Activated effector memory CD4-positive, alpha-beta T cell treated with Interleukin-2 at 50 U/mL for 16 hours (primary cell): ENCODE measurements around the gene NSUN2.
"Not testable (repeated sequence)": the region's sequence is repeated elsewhere in the genome, so short reads cannot be mapped to it uniquely, and the experiment has no call there.

Experiments
- DNase-seq: peaks from one replicate; pipeline ENCODE4 v3.0.0-alpha.2; 2020

NSUN2 gene

DNA sequence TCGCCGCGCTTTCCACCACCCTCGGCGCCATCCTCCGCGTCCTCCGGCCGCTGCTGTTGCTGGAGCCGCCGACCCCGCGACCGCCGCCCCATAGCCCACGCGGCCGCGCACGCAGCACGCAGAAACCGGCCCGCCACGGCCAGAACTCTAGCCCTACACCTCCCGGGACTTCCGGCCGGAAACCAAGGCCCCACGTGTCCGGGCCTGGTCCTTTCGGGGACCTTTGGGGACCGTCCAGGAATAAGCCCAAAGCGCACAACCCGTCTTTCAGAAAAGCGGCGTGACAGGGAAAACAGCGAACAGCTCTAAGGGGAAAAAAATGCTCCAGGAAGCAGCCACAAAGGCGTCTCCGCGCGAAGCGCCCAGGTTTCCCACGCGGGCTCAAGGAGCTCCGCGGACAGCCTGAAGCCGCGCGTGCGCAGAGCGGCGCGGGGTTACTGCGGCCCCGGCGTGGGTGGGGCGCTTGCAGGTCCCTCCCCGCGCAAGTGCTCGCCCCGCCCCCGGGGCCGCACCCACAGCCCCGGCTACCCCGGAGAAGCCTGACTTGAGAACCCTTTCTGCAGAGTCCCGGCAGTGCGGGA is at the start of gene NSUN2, which contains the start of gene SRD5A1:
TSS of gene NSUN2 (minus strand) at position 157 of the 581 bp plus-strand sequence. CDS start at position 92, 65 bp downstream.
TSS of gene SRD5A1 (plus strand) at position 553 of the 581 bp plus-strand sequence. CDS start 137 bp downstream, outside the sequence.
- DNase-seq, result peak; percentile 84

DNA sequence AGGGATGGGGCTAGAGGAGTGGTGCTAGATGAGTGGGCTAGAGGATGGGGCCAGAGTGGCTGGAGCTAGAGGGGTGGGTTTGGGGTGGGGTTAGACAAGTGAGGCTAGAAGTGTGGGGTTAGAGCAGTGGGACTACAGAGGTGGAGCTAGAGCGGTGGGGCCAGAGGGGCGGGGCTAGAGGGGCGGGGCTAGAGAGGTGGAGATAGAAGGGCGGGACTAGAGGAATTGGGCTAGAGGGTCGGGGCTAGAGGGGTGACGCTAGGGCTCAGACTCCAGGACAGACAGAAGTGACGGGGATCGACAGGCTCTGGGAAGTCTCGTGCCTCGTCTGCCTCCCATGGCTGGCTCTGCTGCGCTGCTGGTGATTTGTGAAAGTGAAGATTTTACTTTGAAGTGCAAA is 49.4 kb upstream of the NSUN2 start:
- no peak for DNase-seq

DNA sequence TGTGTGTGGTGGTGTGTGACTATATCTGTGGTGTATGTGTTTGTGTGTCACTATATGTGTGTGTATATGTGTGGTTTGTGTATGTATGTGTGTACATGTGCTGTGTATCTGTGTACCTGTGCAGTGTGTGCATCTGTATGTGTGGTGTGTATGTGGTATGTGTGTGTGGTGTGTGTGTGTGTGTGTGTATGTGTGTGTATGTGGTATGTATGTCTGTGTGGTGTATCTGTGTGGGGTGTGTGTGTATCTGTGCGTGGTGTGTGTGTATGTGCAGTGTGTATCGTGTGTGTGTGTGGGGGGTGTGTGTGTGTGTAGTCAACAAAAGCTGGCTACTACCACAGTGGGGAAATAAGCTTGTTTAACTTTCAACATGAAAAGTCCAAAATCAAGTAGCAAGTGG is 48.8 kb upstream of the NSUN2 start:
- no peak for DNase-seq

DNA sequence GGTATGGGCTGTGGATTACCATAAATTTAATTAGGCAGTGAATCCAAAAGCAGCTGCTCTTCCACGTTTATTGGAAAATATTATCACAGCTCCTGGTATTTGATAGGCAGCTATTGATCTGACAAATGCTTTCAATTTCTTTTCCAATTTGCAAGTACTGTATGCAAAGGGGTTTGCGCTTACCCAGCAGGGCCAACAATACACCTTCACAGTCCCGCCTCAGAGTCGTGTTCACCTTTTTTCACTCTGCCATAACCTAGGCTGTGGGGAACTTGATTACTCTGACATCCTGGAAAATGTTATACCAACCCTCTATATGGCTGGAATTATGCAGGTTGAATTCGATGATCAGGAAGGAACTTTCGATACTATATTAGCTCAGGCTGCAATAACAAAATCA is 48.1 kb upstream of the NSUN2 start:
- no peak for DNase-seq

DNA sequence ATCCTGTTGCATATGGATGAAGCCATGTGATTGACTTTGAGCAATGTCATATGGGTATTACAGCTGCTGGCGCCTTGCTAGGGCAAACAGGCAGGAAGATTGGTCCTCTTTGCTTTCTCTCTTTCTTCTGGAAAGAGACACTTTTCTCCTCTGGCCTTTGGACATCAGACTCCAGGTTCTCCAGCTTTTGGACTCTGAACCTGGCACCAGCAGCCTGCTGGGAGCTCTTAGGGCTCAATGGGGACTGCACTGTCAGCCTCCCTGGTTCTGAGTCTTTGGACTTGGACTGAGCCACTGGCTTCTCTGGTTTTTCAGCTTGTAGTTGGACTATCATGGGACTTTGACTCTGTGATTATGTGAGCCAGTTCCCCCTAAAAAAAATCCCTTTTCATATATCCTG is 45.5 kb upstream of the NSUN2 start:
- DNase-seq, result no peak

DNA sequence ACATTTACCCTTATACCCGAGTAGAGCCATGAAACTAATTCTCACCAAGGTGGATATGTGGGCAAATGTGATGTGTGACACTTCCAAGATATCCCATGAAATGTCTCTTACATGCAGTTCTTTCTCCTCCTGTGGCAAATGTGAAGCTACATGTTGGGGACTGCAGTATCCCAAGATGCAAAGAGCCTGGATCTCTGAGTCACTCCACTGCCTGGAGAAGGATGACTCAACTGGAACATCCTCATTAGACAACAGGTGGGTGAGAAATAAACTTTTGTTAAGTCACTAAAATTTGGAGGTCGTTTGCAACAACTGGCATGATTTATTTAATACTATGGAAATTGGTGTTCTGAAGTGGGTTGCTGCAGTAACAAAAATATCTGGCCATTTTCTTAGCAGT is 43.9 kb upstream of the NSUN2 start:
- DNase-seq, result no peak

DNA sequence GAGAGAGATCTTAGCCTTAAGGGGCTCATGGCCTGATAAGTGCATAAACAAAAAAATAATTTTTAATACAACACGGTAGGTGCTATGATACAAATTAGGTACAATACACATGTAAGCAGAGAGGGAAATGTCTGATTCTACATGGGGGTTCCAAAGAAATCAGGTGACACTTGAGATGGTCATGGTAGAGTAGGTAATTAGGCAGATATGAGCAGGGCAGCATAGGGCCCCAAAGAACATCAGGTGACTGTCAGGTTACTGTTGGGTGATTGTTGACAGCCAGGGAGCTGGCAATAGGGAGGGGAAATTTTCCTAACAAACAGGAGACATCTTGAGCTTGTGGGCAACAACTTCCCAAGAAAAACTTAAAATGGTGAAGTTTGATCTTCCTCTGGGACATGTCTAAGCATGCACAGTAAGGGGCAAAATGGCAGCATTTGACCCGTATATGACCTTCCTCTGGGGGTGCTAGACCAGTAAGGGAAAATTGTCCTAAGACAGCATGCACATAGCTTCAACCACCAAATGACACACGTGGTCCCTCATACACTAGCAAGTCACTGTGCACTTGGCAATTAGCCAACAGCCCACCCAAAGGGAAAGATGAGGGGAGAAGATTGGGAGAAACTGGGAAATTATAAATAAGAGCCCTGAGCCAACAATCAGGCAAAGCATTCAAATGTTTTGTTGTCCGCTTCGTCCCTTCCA is 43.1 kb upstream of the NSUN2 start:
- no peak for DNase-seq

DNA sequence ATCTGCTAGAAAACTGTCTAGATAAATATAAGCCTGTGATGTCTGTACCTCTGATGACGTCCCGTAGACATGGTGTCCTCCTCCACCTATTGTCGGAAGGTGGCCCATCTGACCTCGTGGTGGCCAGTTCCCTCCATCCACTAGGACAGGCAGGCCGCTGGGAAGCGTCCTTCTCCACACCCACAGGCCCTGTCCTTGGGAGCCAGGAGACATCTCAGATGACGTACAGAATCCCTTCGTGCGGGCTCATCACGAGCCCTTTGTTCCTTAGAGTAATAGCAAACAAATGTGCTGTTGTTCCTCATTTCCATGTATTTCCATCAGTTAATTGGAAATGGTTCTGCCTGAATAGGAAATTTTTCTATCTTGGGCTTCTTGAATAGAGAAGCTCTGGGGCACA is 42.0 kb upstream of the NSUN2 start:
- no peak for DNase-seq

DNA sequence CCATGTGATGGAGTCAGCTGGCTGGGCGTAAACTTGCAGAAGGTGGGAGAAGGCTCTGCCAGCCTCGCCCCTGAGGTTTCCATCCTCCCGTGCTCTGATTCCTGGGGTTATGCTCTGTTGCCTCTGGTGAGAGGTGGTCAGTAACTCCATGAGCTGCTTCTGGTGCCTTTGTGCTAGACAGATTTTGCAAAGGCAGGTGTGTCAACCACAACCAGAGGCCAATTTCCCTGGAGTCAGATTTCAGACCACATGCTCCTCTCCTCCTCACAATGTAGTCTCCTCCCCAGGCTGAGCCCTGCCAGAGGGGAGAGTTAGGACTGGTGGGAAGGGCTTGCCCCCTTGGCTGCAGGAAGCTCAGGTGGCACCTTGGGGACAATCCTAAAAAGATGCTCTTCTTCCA is 41.6 kb upstream of the NSUN2 start:
- no peak for DNase-seq

DNA sequence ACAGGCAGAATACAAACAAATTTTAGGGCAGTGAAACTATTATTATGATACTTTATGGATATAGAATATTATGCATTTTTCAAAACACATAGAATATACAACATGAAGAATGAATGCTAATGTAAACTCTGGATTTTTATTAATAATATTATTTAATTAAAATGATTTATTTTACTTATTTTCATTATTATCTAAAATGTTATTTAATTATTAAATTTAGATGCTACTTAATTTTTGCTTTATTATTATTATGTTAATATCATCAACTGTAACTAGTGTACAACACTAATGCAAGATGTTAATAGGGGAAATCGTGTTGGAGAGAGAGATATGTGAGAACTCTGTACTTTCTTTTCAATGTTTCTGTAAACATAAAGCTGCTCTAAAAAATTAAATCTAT is 41.1 kb upstream of the NSUN2 start:
- DNase-seq, result no peak

DNA sequence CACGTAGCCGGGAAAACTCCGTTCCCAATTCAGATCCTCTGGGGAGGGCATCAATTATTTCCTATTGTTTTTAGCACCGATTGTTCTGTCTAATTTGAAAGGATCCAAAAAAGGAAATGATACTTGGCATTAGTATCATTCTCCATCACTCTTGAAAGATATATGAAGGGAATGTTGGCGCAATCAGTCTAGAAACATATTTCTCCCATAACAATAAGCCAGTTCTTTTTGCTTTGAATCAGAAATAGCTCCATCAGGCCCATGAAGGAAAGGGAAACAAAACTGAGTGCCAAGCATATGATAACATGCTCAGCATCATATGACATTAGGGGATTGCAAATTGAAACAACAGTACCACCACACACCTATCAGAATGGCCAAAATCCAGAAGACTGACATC is 40.2 kb upstream of the NSUN2 start:
- DNase-seq, result no peak

DNA sequence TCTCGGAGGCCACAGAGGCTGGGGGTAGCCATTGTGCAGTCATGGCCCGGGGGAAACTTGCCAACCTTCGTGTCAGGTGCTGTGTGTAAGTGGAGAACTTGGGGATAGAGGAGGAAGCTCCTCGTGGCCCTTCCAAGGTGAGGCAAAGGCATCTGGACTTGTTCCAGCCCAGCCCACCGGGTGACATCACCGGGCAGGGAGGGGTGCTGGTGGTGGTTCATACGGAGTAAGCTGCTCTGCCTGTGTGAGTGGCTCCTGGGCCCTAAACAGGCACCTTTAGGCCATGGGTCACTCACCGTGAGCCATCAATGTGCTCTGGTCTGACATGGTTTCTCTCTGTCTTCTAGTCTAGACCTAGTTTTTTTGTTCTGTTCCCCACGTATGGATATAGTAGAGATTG is 35.9 kb upstream of the NSUN2 start:
- DNase-seq, result not testable (repeated sequence)

DNA sequence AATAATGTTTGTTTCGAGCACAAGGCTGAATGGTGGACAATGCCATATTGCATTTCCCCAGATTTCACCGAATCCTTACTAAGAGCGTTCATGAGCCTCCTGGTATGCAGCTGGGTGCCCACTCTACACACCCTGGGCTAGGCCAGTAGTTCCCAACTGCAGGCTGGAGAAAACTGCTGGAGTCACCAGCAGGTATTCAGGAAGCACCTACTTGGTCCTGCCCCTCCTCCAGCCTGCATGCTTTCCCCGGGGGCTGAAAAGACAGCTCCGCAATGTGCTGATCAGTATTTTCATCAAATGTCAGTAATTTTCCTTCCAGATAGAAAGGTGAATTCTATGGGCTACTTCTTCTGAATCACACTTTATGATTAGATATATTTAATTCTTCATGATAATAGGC is 34.8 kb upstream of the NSUN2 start:
- no peak for DNase-seq

DNA sequence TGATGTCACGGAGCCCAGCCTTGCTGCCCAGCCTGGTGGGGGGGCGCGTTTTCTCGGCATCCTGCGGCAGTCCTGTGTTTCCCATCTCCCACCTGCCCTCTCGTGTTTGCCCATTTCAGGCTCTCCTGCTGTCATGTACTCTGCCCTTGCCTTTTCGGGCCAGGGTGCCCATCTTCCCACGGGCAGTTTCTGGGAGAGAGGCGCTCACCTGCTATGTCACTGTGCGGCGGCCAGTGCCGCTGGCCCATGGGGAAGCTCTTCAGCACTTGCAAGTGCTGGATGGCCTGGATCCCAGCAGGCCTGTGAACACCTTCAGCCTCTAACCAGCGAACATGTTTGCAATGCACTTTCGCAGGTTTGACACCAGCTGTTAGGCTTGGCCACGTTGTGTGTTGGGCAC is 33.9 kb upstream of the NSUN2 start:
- DNase-seq, result no peak

DNA sequence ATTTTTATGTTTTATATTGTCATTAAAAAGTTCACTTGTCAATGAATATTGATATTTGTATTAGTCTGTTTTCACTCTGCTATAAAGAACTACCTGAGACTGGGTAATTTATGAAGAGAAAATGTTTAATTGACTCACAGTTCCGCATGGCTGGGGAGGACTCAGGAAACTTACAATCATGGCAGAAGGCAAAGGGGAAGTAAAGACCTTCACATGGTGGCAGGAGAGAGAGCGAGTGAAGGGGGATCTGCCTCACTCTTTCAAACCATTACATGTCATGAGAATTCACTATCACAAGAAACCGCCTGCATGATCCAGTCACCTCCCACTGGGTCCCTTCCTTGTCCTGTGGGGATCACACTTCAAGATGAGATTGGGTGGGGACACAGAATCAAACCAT is 27.8 kb upstream of the NSUN2 start:
- DNase-seq, result no peak

DNA sequence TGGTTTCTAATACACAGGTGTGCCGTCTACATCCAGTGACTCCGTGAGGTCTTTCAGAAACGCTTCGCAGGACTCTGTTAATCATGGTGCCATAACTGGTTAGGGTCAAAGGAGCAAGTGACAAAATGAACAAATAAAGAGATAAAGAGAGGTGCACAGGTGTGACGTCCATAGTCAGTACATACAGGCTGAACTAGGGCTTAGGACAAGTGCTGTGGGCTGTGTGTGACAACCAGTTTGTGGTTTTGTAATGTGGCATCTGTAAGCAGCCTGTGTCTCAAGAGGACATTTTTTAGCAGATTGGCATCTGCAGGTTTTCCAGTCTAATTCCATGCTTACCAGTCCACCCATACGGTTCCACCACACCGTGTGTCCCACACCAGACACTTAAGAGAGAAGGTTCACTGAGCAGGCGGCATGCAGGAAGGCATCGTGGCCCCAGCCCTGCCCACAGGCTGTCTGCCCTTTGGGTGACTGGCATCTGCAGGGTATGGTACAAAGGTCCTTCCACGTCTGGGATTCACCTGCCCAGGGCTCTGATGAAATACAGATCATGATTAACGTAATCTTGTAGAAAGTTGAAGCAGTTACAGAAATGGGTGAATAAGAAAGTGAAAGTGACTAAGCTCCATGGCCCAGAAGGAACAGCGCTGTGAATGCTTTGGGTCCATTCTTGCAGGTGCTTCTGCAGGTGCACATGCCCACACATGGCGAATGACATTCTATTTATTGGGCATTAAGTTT is 27.3 kb upstream of the NSUN2 start:
- DNase-seq, result no peak

DNA sequence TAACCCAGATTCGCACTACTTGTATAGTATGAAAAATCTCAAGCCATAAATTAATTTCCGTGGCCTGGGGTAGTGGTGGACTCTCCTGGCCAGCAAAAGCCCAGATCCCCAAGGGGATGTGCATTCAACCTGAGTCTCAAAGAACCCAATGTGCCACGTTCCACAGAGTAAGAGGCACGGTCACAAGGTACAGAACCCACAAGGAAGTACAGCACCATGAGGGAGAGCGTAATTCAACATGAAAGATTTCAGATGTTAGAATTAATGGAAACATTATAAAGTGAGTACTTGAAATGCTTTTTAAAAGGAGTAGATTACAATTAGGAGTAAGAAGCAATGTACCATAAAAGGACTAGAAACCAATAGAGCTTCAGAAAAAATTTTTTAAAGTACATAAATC is 23.8 kb upstream of the NSUN2 start:
- no peak for DNase-seq

DNA sequence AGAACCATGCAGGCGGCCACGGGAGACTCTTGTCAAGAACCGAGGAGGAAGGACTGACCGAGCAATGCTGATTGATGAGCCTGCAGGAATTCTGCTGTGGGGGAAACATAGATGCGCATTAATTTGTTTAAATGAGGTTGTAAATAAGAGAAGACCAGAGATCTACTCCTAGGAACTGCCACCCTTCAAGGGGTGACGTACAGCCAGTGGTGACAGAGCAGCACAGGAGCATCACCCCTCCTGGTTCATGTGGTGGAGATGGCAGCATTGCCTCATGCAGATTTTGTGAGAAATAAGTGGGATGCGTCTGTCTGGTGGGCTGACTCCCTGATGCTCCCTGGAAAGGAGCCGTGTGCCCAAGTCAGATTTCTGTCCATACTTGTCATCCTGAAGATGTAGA is 22.6 kb upstream of the NSUN2 start:
- DNase-seq, result no peak

DNA sequence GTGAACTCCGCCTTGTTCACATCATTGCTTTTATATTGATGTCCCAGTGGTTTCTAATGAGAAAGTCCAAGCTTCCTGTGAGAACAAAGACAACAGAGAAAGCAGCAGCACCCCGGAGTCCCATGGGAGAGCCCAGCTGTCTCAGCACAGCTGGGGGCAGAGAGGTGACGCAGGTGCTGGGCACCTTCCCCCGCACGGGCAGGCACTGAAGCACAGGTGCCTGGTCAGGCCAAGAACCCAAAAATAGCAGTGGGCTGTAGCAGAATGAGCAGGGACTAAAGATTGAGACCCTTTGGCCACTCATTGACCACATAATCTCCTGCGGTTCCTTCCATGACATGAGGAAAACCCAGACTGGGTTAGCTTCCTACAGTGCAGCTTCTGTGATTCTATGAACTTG is 19.2 kb upstream of the NSUN2 start:
- DNase-seq, result no peak

DNA sequence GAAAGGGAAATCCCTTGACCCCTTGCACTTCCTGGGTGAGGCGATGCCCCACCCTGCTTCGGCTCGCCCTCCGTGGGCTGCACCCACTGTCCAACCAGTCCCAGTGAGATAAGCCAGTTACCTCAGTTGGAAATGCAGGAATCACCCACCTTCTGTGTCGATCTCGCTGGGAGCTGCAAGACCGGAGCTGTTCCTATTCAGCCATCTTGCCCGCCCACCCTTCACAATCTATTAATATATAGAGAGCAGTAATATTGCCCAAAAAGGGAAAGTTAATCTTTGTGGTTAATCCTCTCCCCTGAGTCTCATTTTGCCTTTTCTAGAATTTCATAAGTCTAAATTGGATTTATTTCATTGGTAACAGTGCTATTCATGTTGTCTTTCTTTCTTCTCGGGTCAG is 16.8 kb upstream of the NSUN2 start:
- no peak for DNase-seq

DNA sequence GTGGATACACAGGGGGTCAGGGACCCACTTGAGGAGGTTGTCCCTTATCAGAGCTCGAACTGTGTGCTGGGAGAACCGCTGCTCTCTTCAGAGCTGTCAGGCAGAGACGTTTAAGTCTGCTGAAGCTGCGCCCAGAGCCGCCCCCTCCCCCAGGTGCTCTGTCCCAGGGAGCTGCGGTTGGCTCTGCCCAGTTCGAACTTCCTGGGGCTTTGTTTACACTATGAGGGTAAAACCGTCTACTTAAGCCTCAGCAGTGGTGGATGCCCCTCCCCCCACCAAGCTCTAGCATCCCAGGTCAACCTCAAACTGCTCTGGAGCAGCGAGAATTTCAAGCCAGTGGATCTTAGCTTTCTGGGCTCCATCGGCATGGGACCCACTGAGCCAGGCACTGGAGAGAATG is 16.3 kb upstream of the NSUN2 start:
- no peak for DNase-seq

DNA sequence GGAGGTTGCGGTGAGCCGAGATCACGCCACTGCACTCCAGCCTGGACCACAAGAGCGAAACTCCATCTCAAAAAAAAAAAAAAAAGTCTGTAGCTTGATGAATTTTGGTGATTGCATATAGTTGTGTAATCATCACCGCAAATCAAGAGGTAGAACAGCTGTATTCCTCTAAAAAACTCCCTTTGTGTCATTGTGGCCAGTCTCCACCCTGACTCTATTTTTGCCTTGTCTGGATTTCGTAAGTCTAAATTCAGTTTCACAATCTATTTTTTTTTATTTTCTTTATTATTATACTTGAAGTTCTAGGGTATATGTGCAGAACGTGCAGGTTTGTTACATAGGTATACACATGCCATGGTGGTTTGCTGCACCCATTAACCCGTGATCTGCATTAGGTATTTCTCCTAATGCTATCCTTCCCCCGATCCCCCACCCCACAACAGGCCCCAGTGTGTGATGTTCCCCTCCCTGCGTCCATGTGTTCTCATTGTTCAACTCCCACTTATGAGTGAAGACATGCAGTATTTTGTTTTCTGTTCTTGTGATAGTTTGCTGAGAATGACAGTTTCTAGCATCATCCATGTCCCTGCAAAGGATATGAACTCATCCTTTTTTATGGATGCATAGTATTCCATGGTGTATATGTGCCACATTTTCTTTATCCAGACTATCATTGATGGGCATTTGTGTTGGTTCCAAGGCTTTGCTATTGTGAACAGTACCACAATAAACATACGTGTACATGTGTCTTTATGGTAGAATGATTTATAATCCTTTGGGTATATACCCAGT is 12.9 kb upstream of the NSUN2 start:
- DNase-seq, result not testable (repeated sequence)

DNA sequence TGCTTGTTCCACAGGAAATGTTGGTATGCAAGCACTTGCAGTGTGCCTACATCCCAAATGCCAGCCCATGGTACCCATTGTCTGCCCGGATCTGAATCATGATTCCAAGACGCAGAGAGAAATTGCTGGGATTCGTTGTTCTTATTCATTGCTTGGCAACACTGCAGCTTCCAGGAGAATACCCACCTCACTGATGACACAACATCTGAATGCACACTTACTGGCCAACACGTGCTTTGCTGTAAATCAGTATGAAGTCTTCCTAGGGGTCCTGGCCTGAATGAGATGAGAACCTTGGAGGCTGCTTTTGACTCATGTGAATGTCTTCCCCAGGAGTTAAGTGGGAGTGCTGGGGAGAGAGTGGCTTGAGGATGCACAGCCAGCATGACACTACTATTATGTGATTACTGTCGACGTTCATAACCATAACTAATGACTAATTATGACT is 12.0 kb upstream of the NSUN2 start:
- no peak for DNase-seq
